ENCODE data around the gene NAGLU. TPM values are rescaled to one million over a fixed set of nuclear protein-coding genes. Genes with fewer than 3 reads are reported as not detected.

Gene NAGLU
- total and polyA plus RNA-seq, 2 of the 13 experiments (the other 11 are each of a cell fraction or from before 2014, with no cell fraction given) = 28.2 to 40.1 TPM

- TF ChIP-seq SP5 (CRISPR knock-in tag; IDR thresholded peaks at IDR 0.05; ENCODE audit: borderline replicate concordance, low read depth) (peak; percentile 46; the same call in 1 of the 2 replicates), UBTF (CRISPR knock-in tag; IDR thresholded peaks at IDR 0.05) (peak; percentile 21; the same call in 1 of the 2 replicates), ZMAT3 (CRISPR knock-in tag; conservative IDR thresholded peaks at IDR 0.05) (0 out of 2 replicates have a peak, but pooled peaks have one; percentile 15), MXD3 (CRISPR knock-in tag; IDR thresholded peaks at IDR 0.05) (no peak), NRL (CRISPR knock-in tag; IDR thresholded peaks at IDR 0.05; ENCODE audit: borderline replicate concordance) (0 out of 2 replicates have a peak, but pooled peaks have one; percentile 49), KDM2A (CRISPR knock-in tag; IDR thresholded peaks at IDR 0.05; ENCODE audit: borderline replicate concordance, low read depth) (peak; percentile 55; the same call in 1 of the 2 replicates), ZNF792 (CRISPR knock-in tag; IDR thresholded peaks at IDR 0.05) (peak; percentile 40; the same call in 1 of the 2 replicates), ELF1 (CRISPR knock-in tag; IDR thresholded peaks at IDR 0.05) (peak; percentile 57; the same call in 1 of the 2 replicates), ZNF281 (CRISPR knock-in tag; IDR thresholded peaks at IDR 0.05; ENCODE audit: borderline replicate concordance) (0 out of 2 replicates have a peak, but pooled peaks have one; percentile 6), ZNF331 (CRISPR knock-in tag; IDR thresholded peaks at IDR 0.05) (peak; percentile 87), FOXJ3 (CRISPR knock-in tag; IDR thresholded peaks at IDR 0.05; ENCODE audit: borderline replicate concordance) (peak; percentile 84; the same call in 1 of the 2 replicates), KDM5A (IDR thresholded peaks at IDR 0.05; ENCODE audit: borderline replicate concordance, low read length) (0 out of 2 replicates have a peak, but pooled peaks have one; percentile 45), ZNF687 (CRISPR knock-in tag; IDR thresholded peaks at IDR 0.05) (peak; percentile 87), POLR2AphosphoS2 (IDR thresholded peaks at IDR 0.05; ENCODE audit: low read depth, low read length) (0 out of 2 replicates have a peak, but pooled peaks have one; percentile 22), EP300 (IDR thresholded peaks at IDR 0.05; ENCODE audit: low read depth in 2 of 2, low read length in 2 of 2) (peak in 1 of 2 experiments; percentile 74; a peak in 2 of 4 replicates), EP300 (CRISPR knock-in tag; IDR thresholded peaks at IDR 0.05; ENCODE audit: borderline replicate concordance) (no peak; the same call in 1 of the 2 replicates)
Observed at GRCh38 chr17:42564815-42565522, 28.9 kb downstream of the NAGLU start (continued).

Measured in HepG2 (cell line).